Suprapubic skin (tissue), 4 donors: ENCODE results near the gene EED. TPM values are rescaled to one million over a fixed set of nuclear protein-coding genes. Genes with fewer than 3 reads are reported as not detected.
"Not testable (repeated sequence)": the region's sequence is repeated elsewhere in the genome, so short reads cannot be mapped to it uniquely, and the experiment has no call there.

Experiments used
- DNase-seq, 2 donors: peaks; one replicate each; pipeline ENCODE4 v3.0.0-alpha.2; 2019; ENCODE audit warnings: low spot score in 2 of 2
- H3K27ac ChIP-seq: fragments of 200-600 bp; sonication (generic); one replicate; pipeline ENCODE4 v1.5.1; 2019
- H3K27me3 ChIP-seq: fragments of 200-600 bp; sonication (generic); one replicate; pipeline ENCODE4 v1.5.1; 2019
- H3K36me3 ChIP-seq: fragments of 200-600 bp; sonication (generic); one replicate; pipeline ENCODE4 v1.5.1; 2019
- H3K4me1 ChIP-seq: fragments of 200-600 bp; sonication (generic); one replicate; pipeline ENCODE4 v1.5.1; 2019
- H3K4me3 ChIP-seq: fragments of 200-600 bp; sonication (generic); one replicate; pipeline ENCODE4 v1.5.1; 2019; ENCODE audit warnings: mild to moderate bottlenecking
- H3K9me3 ChIP-seq: fragments of 200-600 bp; sonication (generic); one replicate; pipeline ENCODE4 v1.5.1; 2019
- EP300 ChIP-seq: sonication (generic); formaldehyde crosslinking; IDR thresholded peaks from one replicate; pipeline ENCODE4 v1.6.1; 2017; ENCODE audit warnings: antibody characterized with exemption
- POLR2A ChIP-seq, 2 donors: fragments of 450-650 bp; IDR thresholded peaks; one replicate each; pipeline ENCODE4 v1.6.1; 2017; ENCODE audit warnings: antibody characterized with exemption in 2 of 2, mild to moderate bottlenecking in 2 of 2, moderate library complexity in 2 of 2
- POLR2AphosphoS5 ChIP-seq, 3 donors: sonication (generic); formaldehyde crosslinking; IDR thresholded peaks; one replicate each; pipeline ENCODE4 v1.6.1; 2017; ENCODE audit warnings: antibody characterized with exemption in 3 of 3
- WGBS: methylation state at CpG from one replicate; pipeline ENCODE4 v1.1.5; 2018; 5-methylcytosine and 5-hydroxymethylcytosine counted together
- total RNA-seq, 4 donors: library from RNA; depleted of rRNA; stranded (reverse); fragments of >200 nt; gene quantifications; one replicate each; pipeline ENCODE4 v1.1.0, GENCODE V29; 2016
- TF ChIP-seq, protein P1 (sequence below), 2 donors: fragments of 200-600 bp in 1 of 2; fragments of 450-650 bp in 1 of 2; sonication (generic) in 1 of 2; IDR thresholded peaks; one replicate each; pipeline ENCODE4 v1.5.1; 2016 to 2019; ENCODE audit warnings: antibody characterized with exemption in 2 of 2, mild to moderate bottlenecking in 1 of 2, moderate library complexity in 1 of 2

The EED gene
- total RNA-seq, 4 donors from 2014 or later, result 11.9 to 39.3 (median 15.1) TPM

DNA sequence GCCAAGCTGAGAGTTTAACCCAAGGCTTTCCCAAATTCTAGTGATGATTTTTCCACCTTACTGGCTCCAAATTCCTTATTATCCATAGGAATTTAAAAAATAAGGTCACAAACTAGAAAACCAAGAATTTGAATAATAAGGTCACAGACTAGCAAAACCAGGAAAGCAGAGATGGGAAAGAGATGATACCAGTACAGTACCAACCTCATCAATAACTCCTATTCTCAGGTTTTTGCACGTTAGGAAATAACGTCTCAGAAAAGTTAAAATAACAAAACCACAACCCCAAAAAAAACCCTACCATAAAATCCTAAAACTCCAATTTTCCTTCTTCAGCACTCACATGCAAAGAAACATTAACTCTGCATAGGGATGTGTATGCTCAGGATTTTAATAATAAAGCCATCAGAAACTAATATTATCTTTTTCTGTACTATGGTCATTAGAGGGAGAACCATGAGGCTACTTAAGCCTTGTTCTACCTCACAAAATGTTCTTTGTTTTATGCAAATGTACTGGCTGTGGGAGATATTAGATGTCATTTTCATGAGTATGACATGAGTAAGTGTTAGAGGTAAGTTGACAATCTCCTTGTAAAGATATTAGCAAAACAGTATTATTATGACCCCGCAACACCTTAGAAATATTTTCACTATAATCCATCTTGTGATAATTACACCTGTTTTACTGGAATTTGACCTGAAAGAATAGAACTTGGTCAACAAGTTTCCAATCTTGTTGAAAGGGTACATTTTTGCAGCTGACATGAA is 16.1 kb upstream of the EED start:
- H3K9me3 ChIP-seq, result no peaks in the 10 kb centered on the region
- WGBS, result 93% methylated on average over 3 of the region's 3 CpGs
- TF ChIP-seq, protein P1, sequence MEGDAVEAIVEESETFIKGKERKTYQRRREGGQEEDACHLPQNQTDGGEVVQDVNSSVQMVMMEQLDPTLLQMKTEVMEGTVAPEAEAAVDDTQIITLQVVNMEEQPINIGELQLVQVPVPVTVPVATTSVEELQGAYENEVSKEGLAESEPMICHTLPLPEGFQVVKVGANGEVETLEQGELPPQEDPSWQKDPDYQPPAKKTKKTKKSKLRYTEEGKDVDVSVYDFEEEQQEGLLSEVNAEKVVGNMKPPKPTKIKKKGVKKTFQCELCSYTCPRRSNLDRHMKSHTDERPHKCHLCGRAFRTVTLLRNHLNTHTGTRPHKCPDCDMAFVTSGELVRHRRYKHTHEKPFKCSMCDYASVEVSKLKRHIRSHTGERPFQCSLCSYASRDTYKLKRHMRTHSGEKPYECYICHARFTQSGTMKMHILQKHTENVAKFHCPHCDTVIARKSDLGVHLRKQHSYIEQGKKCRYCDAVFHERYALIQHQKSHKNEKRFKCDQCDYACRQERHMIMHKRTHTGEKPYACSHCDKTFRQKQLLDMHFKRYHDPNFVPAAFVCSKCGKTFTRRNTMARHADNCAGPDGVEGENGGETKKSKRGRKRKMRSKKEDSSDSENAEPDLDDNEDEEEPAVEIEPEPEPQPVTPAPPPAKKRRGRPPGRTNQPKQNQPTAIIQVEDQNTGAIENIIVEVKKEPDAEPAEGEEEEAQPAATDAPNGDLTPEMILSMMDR (IDR thresholded peaks at IDR 0.05), result no peak
- TF ChIP-seq POLR2AphosphoS5 (IDR thresholded peaks at IDR 0.05), result no peak
- no peak for TF ChIP-seq EP300
- TF ChIP-seq POLR2A (IDR thresholded peaks at IDR 0.05), result no peak
- no peak overlapping the region for H3K27ac ChIP-seq
- peaks cover 6% of the 10 kb centered on the region for H3K4me1 ChIP-seq
- no peak for DNase-seq
- no peak overlapping the region for H3K4me3 ChIP-seq
- no peaks in the 10 kb centered on the region for H3K27me3 ChIP-seq
- H3K36me3 ChIP-seq, result no peaks in the 10 kb centered on the region

DNA sequence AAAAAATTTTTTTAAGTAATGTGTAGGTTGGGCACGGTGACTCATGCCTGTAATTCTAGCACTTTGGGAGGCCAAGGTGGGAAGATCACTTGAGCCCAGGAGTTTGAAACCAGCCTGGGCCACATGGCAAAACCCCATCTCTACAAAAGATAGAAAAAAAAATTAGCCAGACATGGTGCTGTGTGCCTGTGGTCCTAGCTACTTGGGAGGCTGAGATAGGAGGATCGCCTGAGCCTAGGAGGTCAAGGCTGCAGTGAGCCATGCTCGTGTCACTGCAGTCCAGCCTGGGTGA is 15.6 kb upstream of the EED start:
- WGBS, result 83% methylated on average over 3 of the region's 3 CpGs
- not testable (repeated sequence) for DNase-seq, H3K4me1 ChIP-seq, H3K4me3 ChIP-seq, H3K36me3 ChIP-seq, H3K9me3 ChIP-seq, H3K27me3 ChIP-seq, H3K27ac ChIP-seq

DNA sequence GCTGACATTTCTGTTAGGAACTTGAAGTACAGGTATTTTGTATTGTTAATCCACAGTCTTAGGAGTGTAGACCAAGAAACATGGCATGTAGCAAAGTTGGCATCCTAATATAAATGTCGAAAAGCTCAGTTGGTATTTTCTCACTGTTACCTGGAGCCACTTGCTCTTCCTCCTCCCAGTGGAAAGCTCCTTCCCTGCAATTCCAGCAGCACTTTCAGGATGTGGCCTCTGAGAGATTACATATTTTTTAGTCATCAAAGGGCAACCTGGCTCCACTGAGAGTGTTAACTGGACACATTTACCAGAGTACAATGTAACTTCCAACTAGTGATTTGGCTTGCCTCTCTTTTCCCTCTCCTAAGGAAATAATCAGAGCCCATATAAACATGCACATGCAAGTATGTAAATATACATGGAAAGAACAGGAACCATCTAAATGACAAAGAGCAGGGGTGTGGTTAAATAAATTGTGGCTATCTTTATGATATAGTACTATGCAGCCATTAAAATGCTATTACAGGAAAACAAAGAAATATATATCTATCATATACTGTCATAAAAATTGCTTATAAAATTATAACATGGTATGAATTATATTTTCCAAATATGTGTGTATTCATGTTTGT is 14.3 kb upstream of the EED start:
- Histone ChIP-seq H3K4me3 (no peak overlapping the region), H3K9me3 (no peaks in the 10 kb centered on the region), H3K27ac (no peak overlapping the region), H3K27me3 (no peaks in the 10 kb centered on the region), H3K36me3 (no peaks in the 10 kb centered on the region), H3K4me1 (peaks cover 6% of the 10 kb centered on the region)
- TF ChIP-seq, protein P1 (IDR thresholded peaks at IDR 0.05), result no peak
- TF ChIP-seq EP300, result no peak
- no peak for TF ChIP-seq POLR2AphosphoS5 (IDR thresholded peaks at IDR 0.05)
- no peak for TF ChIP-seq POLR2A (IDR thresholded peaks at IDR 0.05)
- WGBS, result 39% methylated on average over 1 of the region's 1 CpG
- no peak for DNase-seq

DNA sequence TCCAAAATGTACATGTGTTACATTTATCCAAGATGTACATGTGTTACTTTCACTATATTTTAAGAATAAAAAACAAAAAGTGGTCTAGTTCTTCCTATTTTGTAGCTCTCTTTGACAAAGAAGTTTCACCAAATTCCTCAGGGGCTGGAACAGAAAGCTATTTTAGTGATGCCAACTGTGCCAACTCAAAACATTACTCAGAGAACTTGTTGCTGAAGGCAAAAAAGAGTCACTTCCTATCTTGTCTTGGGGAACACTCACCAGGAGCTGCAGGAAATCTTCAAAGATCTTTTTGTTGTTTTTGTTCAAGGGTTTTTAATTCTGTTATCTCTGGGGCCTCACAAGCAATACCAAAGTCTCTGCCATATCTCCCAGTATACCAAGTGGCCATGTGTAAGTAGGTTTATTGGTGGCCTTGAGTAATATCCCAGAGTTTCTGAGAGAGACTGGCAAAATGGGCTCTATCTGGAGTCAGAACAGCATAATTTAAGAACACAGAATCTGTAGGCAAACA is 13.6 kb upstream of the EED start:
- Histone ChIP-seq H3K36me3 (no peaks in the 10 kb centered on the region), H3K27me3 (no peaks in the 10 kb centered on the region), H3K4me3 (no peak overlapping the region), H3K9me3 (no peaks in the 10 kb centered on the region), H3K4me1 (peaks cover 6% of the 10 kb centered on the region), H3K27ac (no peak overlapping the region)
- DNase-seq, result no peak
- TF ChIP-seq POLR2A (IDR thresholded peaks at IDR 0.05), result no peak
- no peak for TF ChIP-seq POLR2AphosphoS5 (IDR thresholded peaks at IDR 0.05)
- TF ChIP-seq, protein P1 (IDR thresholded peaks at IDR 0.05), result no peak
- TF ChIP-seq EP300, result no peak

DNA sequence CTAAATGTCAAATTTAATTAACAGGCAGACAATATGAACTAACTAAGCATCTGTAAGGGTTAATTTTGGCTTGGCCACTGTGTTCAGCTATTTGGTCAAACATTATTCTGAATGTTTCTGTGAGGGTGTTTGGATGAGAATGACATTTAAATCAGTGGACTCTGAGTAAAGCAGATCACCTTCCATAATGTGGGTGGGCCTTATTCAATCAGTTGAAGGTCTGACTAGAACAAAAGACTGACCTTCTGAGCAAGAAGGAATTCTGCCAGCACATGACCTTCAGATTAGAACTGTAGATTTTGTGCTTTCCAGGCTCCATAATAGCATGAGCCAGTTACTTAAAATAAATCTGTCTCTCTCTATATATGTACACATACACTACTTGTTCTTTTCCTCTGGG is 12.0 kb upstream of the EED start:
- DNase-seq, result no peak
- TF ChIP-seq, protein P1 (IDR thresholded peaks at IDR 0.05), result no peak
- TF ChIP-seq EP300 (no peak), POLR2A (IDR thresholded peaks at IDR 0.05) (no peak)

More for the DNA sequence above, 12.0 kb upstream of the EED start:
- Histone ChIP-seq H3K4me1 (peaks cover 6% of the 10 kb centered on the region), H3K4me3 (no peak overlapping the region), H3K27me3 (no peaks in the 10 kb centered on the region), H3K36me3 (no peaks in the 10 kb centered on the region), H3K27ac (no peak overlapping the region), H3K9me3 (no peaks in the 10 kb centered on the region)
